Measurements from ENCODE around the gene MBD1. TPM values are rescaled to one million over a fixed set of nuclear protein-coding genes. Genes with fewer than 3 reads are reported as not detected.

MBD1 gene
- total RNA-seq, 1 experiment from 2014 or later = 43.5 TPM

DNA sequence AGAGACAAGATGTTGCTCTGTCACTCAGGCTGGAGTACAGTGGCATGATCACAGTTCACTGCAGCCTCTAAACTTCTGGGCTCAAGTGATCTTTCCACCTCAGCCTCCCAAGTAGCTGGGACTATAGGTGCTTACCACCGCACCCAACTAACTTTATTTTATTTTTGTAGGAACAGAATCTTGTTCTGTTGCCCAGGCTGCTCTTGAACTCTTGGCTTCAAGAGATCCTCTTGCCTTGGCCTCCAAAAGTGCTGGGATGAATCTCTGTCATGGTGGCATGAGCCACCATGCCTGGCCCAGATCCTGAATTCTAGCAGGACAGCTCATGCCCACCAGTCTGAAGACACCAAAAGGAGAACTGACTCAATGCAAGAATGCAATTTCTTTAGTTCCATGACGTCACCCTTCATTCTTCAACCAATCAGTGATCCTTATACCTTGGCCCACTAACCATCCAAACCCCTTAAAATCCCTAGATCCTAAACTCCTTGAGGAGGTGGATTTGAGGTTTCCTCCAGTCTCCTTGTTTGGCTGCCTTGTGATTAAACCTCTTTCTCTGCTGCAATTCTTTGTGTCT lies 31.8 kb upstream of the MBD1 start:
- no peaks in the 10 kb centered on the region for H3K79me2 ChIP-seq (ENCODE audit: low read depth)
- peaks cover 10% of the 10 kb centered on the region for H3K4me1 ChIP-seq (replicated peaks; ENCODE audit: insufficient read depth)
- H4K20me1 ChIP-seq (ENCODE audit: insufficient read depth) = no peaks in the 10 kb centered on the region
- no peaks in the 10 kb centered on the region for H3K9me3 ChIP-seq (ENCODE audit: insufficient read depth, low read depth)
- no peak overlapping the region for H3K27ac ChIP-seq
- H3F3A ChIP-seq (ENCODE audit: insufficient read depth, low read depth) = peaks cover 11% of the 10 kb centered on the region
- no peak for DNase-seq
- BruUV-seq (replicated peaks) = no TSS peak
- H2AFZ ChIP-seq = no peak overlapping the region
- no peaks in the 10 kb centered on the region for H3K36me3 ChIP-seq (ENCODE audit: low read depth)
- intact Hi-C loops (cut with micrococcal nuclease; ENCODE audit: unreplicated experiment) = no loop called here
- TF ChIP-seq, protein P1, sequence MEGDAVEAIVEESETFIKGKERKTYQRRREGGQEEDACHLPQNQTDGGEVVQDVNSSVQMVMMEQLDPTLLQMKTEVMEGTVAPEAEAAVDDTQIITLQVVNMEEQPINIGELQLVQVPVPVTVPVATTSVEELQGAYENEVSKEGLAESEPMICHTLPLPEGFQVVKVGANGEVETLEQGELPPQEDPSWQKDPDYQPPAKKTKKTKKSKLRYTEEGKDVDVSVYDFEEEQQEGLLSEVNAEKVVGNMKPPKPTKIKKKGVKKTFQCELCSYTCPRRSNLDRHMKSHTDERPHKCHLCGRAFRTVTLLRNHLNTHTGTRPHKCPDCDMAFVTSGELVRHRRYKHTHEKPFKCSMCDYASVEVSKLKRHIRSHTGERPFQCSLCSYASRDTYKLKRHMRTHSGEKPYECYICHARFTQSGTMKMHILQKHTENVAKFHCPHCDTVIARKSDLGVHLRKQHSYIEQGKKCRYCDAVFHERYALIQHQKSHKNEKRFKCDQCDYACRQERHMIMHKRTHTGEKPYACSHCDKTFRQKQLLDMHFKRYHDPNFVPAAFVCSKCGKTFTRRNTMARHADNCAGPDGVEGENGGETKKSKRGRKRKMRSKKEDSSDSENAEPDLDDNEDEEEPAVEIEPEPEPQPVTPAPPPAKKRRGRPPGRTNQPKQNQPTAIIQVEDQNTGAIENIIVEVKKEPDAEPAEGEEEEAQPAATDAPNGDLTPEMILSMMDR (conservative IDR thresholded peaks at IDR 0.05) = no peak
- no peak for TF ChIP-seq EZH2 (IDR thresholded peaks at IDR 0.05; ENCODE audit: low read depth)
- H3K4me2 ChIP-seq = no peak overlapping the region
- no peak overlapping the region for H3K4me3 ChIP-seq
- H3K27me3 ChIP-seq (ENCODE audit: insufficient read depth, low read depth) = no peaks in the 10 kb centered on the region
- H3K9me2 ChIP-seq (ENCODE audit: insufficient read depth) = no peaks in the 10 kb centered on the region
- CTCF ChIA-PET = no interaction called here
- POLR2A ChIA-PET (ENCODE audit: unreplicated experiment) = no interaction called here

- no peak overlapping the region for H3K4me2 ChIP-seq
- no peaks in the 10 kb centered on the region for H3K9me3 ChIP-seq (ENCODE audit: insufficient read depth, low read depth)
- H3F3A ChIP-seq (ENCODE audit: insufficient read depth, low read depth) = peaks cover 16% of the 10 kb centered on the region
- DNase-seq = no peak
- H3K27ac ChIP-seq = no peak overlapping the region
- intact Hi-C loops (cut with micrococcal nuclease; ENCODE audit: unreplicated experiment) = no loop called here
- no peaks in the 10 kb centered on the region for H3K79me2 ChIP-seq (ENCODE audit: low read depth)
- H3K4me3 ChIP-seq = no peak overlapping the region
- peaks cover 10% of the 10 kb centered on the region for H3K4me1 ChIP-seq (replicated peaks; ENCODE audit: insufficient read depth)
- TF ChIP-seq, protein P1 (conservative IDR thresholded peaks at IDR 0.05) = no peak
- no peak for TF ChIP-seq EZH2 (IDR thresholded peaks at IDR 0.05; ENCODE audit: low read depth)
- no peaks in the 10 kb centered on the region for H3K9me2 ChIP-seq (ENCODE audit: insufficient read depth)
- no peaks in the 10 kb centered on the region for H4K20me1 ChIP-seq (ENCODE audit: insufficient read depth)
- H2AFZ ChIP-seq = no peak overlapping the region
- POLR2A ChIA-PET (ENCODE audit: unreplicated experiment) = no interaction called here
- no peaks in the 10 kb centered on the region for H3K36me3 ChIP-seq (ENCODE audit: low read depth)
- H3K27me3 ChIP-seq (ENCODE audit: insufficient read depth, low read depth) = no peaks in the 10 kb centered on the region
- CTCF ChIA-PET = no interaction called here
- no TSS peak for BruUV-seq (replicated peaks)
These were observed 31.1 kb upstream of the MBD1 start for GRCh38 chr18:50312296-50313030.

DNA sequence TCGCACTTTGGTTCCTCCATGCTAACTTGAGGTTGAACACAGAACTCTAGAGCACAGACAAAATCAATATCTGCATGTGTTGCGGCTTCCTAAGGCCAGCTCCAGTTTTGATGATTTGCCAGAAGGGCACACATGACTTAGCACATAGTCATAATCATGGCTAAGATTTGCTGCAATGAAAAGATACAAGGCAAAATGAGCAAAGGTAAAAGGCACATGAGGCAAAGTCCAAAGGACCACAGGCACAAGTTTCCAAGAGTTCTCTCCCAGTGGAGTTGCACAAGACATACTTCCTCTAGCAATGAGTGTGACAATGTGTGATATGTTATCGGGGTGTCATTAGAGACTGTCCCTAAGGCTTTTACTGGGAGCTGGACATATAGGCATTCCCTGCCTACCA lies 30.3 kb upstream of the MBD1 start:
- intact Hi-C loops (cut with micrococcal nuclease; ENCODE audit: unreplicated experiment) = no loop called here
- no peaks in the 10 kb centered on the region for H3K27me3 ChIP-seq (ENCODE audit: insufficient read depth, low read depth)
- H3F3A ChIP-seq (ENCODE audit: insufficient read depth, low read depth) = peaks cover 23% of the 10 kb centered on the region
- no peaks in the 10 kb centered on the region for H3K36me3 ChIP-seq (ENCODE audit: low read depth)
- no peaks in the 10 kb centered on the region for H3K79me2 ChIP-seq (ENCODE audit: low read depth)
- TF ChIP-seq EZH2 (IDR thresholded peaks at IDR 0.05; ENCODE audit: low read depth) = no peak
- TF ChIP-seq, protein P1 (conservative IDR thresholded peaks at IDR 0.05) = no peak
- H4K20me1 ChIP-seq (ENCODE audit: insufficient read depth) = no peaks in the 10 kb centered on the region
- H2AFZ ChIP-seq = no peak overlapping the region
- no peak overlapping the region for H3K27ac ChIP-seq
- H3K9me2 ChIP-seq (ENCODE audit: insufficient read depth) = no peaks in the 10 kb centered on the region
- POLR2A ChIA-PET (ENCODE audit: unreplicated experiment) = no interaction called here
- no peak overlapping the region for H3K4me2 ChIP-seq
- H3K4me3 ChIP-seq = no peak overlapping the region
- H3K4me1 ChIP-seq (replicated peaks; ENCODE audit: insufficient read depth) = peaks cover 18% of the 10 kb centered on the region
- DNase-seq = no peak
- CTCF ChIA-PET = no interaction called here
- H3K9me3 ChIP-seq (ENCODE audit: insufficient read depth, low read depth) = no peaks in the 10 kb centered on the region
- BruUV-seq (replicated peaks) = no TSS peak
